ENCODE data around the gene NLRP2B. TPM values are rescaled to one million over a fixed set of nuclear protein-coding genes. Genes with fewer than 3 reads are reported as not detected.

Gene NLRP2B
- total and polyA plus RNA-seq, 2 of the 4 experiments (the other 2 are of a cell fraction): not detected

DNA sequence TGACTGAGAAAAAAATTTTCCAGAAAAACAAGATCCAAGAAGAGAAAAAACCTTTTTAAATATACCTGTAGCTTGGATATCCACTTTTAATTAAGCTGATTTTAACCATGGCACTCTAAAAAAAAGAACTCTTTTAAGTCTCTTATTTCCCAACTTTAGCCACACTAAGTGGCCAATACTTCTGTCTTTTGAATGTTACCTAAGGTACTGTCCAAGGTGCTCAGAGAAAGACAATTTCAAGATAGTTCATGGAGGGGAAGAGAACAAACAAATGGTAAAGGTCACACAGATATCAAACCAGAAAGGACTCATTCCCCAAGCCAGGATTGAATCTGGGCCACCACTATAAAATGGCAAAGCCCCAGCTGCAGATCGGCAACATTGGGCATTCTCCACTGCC, 10.1 kb downstream of the NLRP2B start:
- dilution Hi-C loops (cut with HindIII; ENCODE audit: low sequenced_read_pairs, unreplicated experiment) (no loop called here), intact Hi-C loops (cut with micrococcal nuclease) (no loop called here), in situ Hi-C loops (cut with MboI; ENCODE audit: low sequenced_read_pairs) (no loop called here)
- Histone ChIP-seq H4K91ac (ENCODE audit: insufficient read depth, low read depth, low read length) (no peak overlapping the region), H3K36me3 (ENCODE audit: control insufficient read depth, insufficient read depth, low read length) (no peaks in the 10 kb centered on the region), H3K4ac (ENCODE audit: low read depth, low read length) (no peak overlapping the region), H3K23ac (ENCODE audit: low read depth, low read length) (no peak overlapping the region), H3K9me3 (ENCODE audit: control insufficient read depth, insufficient read depth, low read length) (no peaks in the 10 kb centered on the region), H4K20me1 (ENCODE audit: insufficient read depth, low read length) (no peaks in the 10 kb centered on the region), H2BK120ac (ENCODE audit: low read depth, low read length) (no peak overlapping the region), H3K79me1 (ENCODE audit: low read depth in 1 of 2, low read length in 2 of 2) (no peaks in the 10 kb centered on the region), H3K56ac (ENCODE audit: extremely low read depth, insufficient read depth, low read length) (no peak overlapping the region), H3K9me1 (ENCODE audit: insufficient read depth, low read length) (no peaks in the 10 kb centered on the region), H2AK9ac (replicated peaks; ENCODE audit: low read depth, low read length, poor library complexity) (no peak overlapping the region), H3K4me2 (ENCODE audit: low read depth, low read length) (no peak overlapping the region), H3K27me3 (ENCODE audit: control insufficient read depth, insufficient read depth, low read length) (no peaks in the 10 kb centered on the region), H4K8ac (ENCODE audit: low read depth in 2 of 2, low read length in 2 of 2) (no peak overlapping the region), H3K27ac (ENCODE audit: insufficient read depth, low read length) (no peak overlapping the region), H4K5ac (ENCODE audit: low read depth, low read length) (no peak overlapping the region), H3K14ac (replicated peaks; ENCODE audit: low read depth, low read length) (no peak overlapping the region), H2BK20ac (ENCODE audit: low read depth, low read length) (no peak overlapping the region), H3K18ac (ENCODE audit: low read depth, low read length) (no peak overlapping the region), H3K4me1 (ENCODE audit: control insufficient read depth, insufficient read depth, low read length) (no peaks in the 10 kb centered on the region), H2AK5ac (ENCODE audit: low read depth, low read length) (no peak overlapping the region), H3K4me3 (ENCODE audit: insufficient read depth, low read depth, low read length) (no peak overlapping the region), H2AFZ (replicated peaks; ENCODE audit: low read length, poor library complexity) (no peak overlapping the region), H2BK15ac (ENCODE audit: low read depth, low read length) (no peak overlapping the region), H3K9ac (ENCODE audit: low read depth, low read length) (no peak overlapping the region), H2BK5ac (ENCODE audit: low read depth, low read length, poor library complexity, severe bottlenecking) (no peak overlapping the region)
- BruUV-seq (replicated peaks): no TSS peak
- POLR2A ChIA-PET (ENCODE audit: unreplicated experiment): no interaction called here
- CTCF ChIA-PET: no interaction called here
- TF ChIP-seq, protein P1, sequence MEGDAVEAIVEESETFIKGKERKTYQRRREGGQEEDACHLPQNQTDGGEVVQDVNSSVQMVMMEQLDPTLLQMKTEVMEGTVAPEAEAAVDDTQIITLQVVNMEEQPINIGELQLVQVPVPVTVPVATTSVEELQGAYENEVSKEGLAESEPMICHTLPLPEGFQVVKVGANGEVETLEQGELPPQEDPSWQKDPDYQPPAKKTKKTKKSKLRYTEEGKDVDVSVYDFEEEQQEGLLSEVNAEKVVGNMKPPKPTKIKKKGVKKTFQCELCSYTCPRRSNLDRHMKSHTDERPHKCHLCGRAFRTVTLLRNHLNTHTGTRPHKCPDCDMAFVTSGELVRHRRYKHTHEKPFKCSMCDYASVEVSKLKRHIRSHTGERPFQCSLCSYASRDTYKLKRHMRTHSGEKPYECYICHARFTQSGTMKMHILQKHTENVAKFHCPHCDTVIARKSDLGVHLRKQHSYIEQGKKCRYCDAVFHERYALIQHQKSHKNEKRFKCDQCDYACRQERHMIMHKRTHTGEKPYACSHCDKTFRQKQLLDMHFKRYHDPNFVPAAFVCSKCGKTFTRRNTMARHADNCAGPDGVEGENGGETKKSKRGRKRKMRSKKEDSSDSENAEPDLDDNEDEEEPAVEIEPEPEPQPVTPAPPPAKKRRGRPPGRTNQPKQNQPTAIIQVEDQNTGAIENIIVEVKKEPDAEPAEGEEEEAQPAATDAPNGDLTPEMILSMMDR (conservative IDR thresholded peaks at IDR 0.05; ENCODE audit: low read depth, low read length): no peak
- no peak for TF ChIP-seq RAD21 (IDR thresholded peaks at IDR 0.05; ENCODE audit: low read length)
- TF ChIP-seq, protein P2, sequence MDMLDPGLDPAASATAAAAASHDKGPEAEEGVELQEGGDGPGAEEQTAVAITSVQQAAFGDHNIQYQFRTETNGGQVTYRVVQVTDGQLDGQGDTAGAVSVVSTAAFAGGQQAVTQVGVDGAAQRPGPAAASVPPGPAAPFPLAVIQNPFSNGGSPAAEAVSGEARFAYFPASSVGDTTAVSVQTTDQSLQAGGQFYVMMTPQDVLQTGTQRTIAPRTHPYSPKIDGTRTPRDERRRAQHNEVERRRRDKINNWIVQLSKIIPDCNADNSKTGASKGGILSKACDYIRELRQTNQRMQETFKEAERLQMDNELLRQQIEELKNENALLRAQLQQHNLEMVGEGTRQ (IDR thresholded peaks at IDR 0.05; ENCODE audit: low read depth, low read length): no peak
- DNase-seq (no peak), ATAC-seq (ENCODE audit: low read depth) (no peak)
- no CpG with 5 or more reads among the region's 1 CpG for WGBS, 2 experiments (ENCODE audit: extremely low coverage in 2 of 2, insufficient read length in 1 of 2)
